Measurements from ENCODE around the gene MSL3. TPM values are rescaled to one million over a fixed set of nuclear protein-coding genes. Genes with fewer than 3 reads are reported as not detected.

Gene MSL3
- total RNA-seq, 1 donor: 26.4 TPM

Other genes starting within 250 kb of the MSL3 start
- gene ARHGAP6, start 92.3 kb upstream of the MSL3 start, total RNA-seq: 2.2 and 5.0 TPM in 2 replicates

Measured in osteoblast (primary cell).